Endothelial cell of umbilical vein (primary cell): Measurements from ENCODE around the gene RAB7B. TPM values are rescaled to one million over a fixed set of nuclear protein-coding genes. Genes with fewer than 3 reads are reported as not detected.

ENCODE experiments used
- BruUV-seq: library from RNA; stranded (reverse); fragments of 400-500 nt; replicated peaks from 2 replicates; lab custom pipeline; 2021; lab: Mats Ljungman, UMichigan
- CTCF ChIA-PET: fragments of 300-600, 350-600 bp; sonication (Branson Sonifier 250); formaldehyde crosslinking; loops from one replicate; lab custom pipeline; 2021; ENCODE audit warnings: antibody characterized with exemption, inconsistent platforms; lab: Charles Lee
- POLR2A ChIA-PET: fragments of 300-600, 350-600 bp; sonication (Branson Sonifier 250); formaldehyde crosslinking; loops from one replicate; lab custom pipeline; 2021; ENCODE audit warnings: antibody characterized with exemption, inconsistent platforms; lab: Charles Lee
- DNase-seq: peaks from one replicate; pipeline ENCODE4 v3.0.0-alpha.2; 2011; ENCODE audit warnings: low read depth, low spot score
- FAIRE-seq: peaks from 2 replicates; lab custom pipeline; 2011; peaks lifted over from hg19 to GRCh38; lab: Jason Lieb, UNC
- H2AFZ ChIP-seq: 2 replicates; pipeline ENCODE4 v1.6.0; 2012; ENCODE audit warnings: low read depth, low read length, control low read depth, inconsistent platforms
- H3K27ac ChIP-seq: 2 replicates; pipeline ENCODE4 v1.5.1; 2011; ENCODE audit warnings: low read depth, mild to moderate bottlenecking, control low read depth, low read length, moderate library complexity; ENCODE audit not compliant: insufficient read depth
- H3K27me3 ChIP-seq, 2 experiments: 2 replicates each; pipeline versions ENCODE4 v1.6.0 to v1.6.1; 2011; ENCODE audit warnings: low read length in 2 of 2, mixed read lengths in 1 of 2; ENCODE audit not compliant: control insufficient read depth in 2 of 2, insufficient read depth in 2 of 2
- H3K36me3 ChIP-seq, 2 experiments: 2 replicates in 1 of 2; 3 replicates in 1 of 2; pipeline ENCODE4 v1.5.1; 2011; ENCODE audit warnings: low read length in 2 of 2, mild to moderate bottlenecking in 1 of 2, moderate library complexity in 1 of 2; ENCODE audit not compliant: control insufficient read depth in 2 of 2, insufficient read depth in 2 of 2; ENCODE audit errors: extremely low read depth in 1 of 2
- H3K4me1 ChIP-seq: 3 replicates; pipeline ENCODE4 v1.5.1; 2011; ENCODE audit warnings: mild to moderate bottlenecking, low read length; ENCODE audit not compliant: control insufficient read depth, insufficient read depth; ENCODE audit errors: extremely low read depth
- H3K4me2 ChIP-seq: 2 replicates; pipeline ENCODE4 v1.6.1; 2011; ENCODE audit warnings: low read length, control low read depth, mixed read lengths; ENCODE audit not compliant: insufficient read depth
- H3K4me3 ChIP-seq, 3 experiments: fragments of 200-600 bp in 1 of 3; sonication (generic), shearing (Covaris generic) in 1 of 3; replicated peaks in 1 of 3; 2 replicates each; pipeline ENCODE4 v1.5.1; 2011 to 2016; ENCODE audit warnings: control low read depth in 3 of 3, low read length in 3 of 3, mild to moderate bottlenecking in 2 of 3, inconsistent platforms in 1 of 3, low read depth in 1 of 3, moderate library complexity in 1 of 3; ENCODE audit not compliant: insufficient read depth in 1 of 3
- H3K79me2 ChIP-seq: 2 replicates; pipeline ENCODE4 v1.6.0; 2012; ENCODE audit warnings: low read length, inconsistent platforms; ENCODE audit not compliant: control insufficient read depth, insufficient read depth
- H3K9ac ChIP-seq: replicated peaks from 2 replicates; pipeline ENCODE3; 2011; ENCODE audit warnings: low read length, control low read depth; ENCODE audit not compliant: insufficient read depth; ENCODE audit errors: extremely low read depth
- H3K9me1 ChIP-seq: replicated peaks from 3 replicates; pipeline ENCODE4 v1.6.0; 2011; ENCODE audit warnings: mild to moderate bottlenecking, low read length; ENCODE audit not compliant: control insufficient read depth, insufficient read depth; ENCODE audit errors: extremely low read depth
- H3K9me3 ChIP-seq: replicated peaks from 2 replicates; pipeline ENCODE4 v1.5.1; 2012; ENCODE audit warnings: low read length, inconsistent platforms; ENCODE audit not compliant: control insufficient read depth, insufficient read depth
- H4K20me1 ChIP-seq: replicated peaks from 2 replicates; pipeline ENCODE3; 2011; ENCODE audit warnings: mild to moderate bottlenecking, low read length; ENCODE audit not compliant: control insufficient read depth, insufficient read depth; ENCODE audit errors: extremely low read depth
- CTCF ChIP-seq, 2 donors: IDR thresholded peaks; 1 replicate in 1 of 2; 2 replicates in 1 of 2; pipeline ENCODE4 v1.5.1; 2011; ENCODE audit warnings: low read length in 2 of 2, mild to moderate bottlenecking in 2 of 2, moderate library complexity in 2 of 2, control low read depth in 1 of 2, inconsistent platforms in 1 of 2, low read depth in 1 of 2; ENCODE audit not compliant: insufficient read depth in 1 of 2; ENCODE audit errors: extremely low read depth in 1 of 2
- EZH2 ChIP-seq: IDR thresholded peaks from 2 replicates; pipeline ENCODE4 v1.6.1; 2012; ENCODE audit warnings: borderline replicate concordance, low read depth, mild to moderate bottlenecking, moderate library complexity, low read length, inconsistent platforms; ENCODE audit not compliant: severe bottlenecking
- FOS ChIP-seq: IDR thresholded peaks from 2 replicates; pipeline ENCODE4 v1.6.1; 2011; ENCODE audit warnings: mild to moderate bottlenecking, low read length, moderate library complexity, borderline replicate concordance; ENCODE audit not compliant: insufficient read depth
- GATA2 ChIP-seq: IDR thresholded peaks from 2 replicates; pipeline ENCODE4 v1.7.0; 2011; ENCODE audit warnings: low read depth, mild to moderate bottlenecking, moderate library complexity, mixed read lengths, low read length; ENCODE audit not compliant: insufficient read length, insufficient read depth
- POLR2A ChIP-seq: IDR thresholded peaks from 2 replicates; pipeline ENCODE4 v1.6.1; 2012; ENCODE audit warnings: low read depth, mild to moderate bottlenecking, control low read depth, low read length
- POLR2AphosphoS5 ChIP-seq: IDR thresholded peaks from 2 replicates; pipeline ENCODE4 v1.6.1; 2012; ENCODE audit warnings: low read depth, mild to moderate bottlenecking, control low read depth, low read length, moderate library complexity; ENCODE audit not compliant: insufficient read depth
- dilution Hi-C: fragments of 300-500 bp; cut with MboI; formaldehyde crosslinking; loops from one replicate; pipeline ENCODE4 v1.15.0; 2019; ENCODE audit warnings: low sequenced_read_pairs; ENCODE audit not compliant: extremely low pct_ligation_motif_present
- intact Hi-C: fragments of 100-400 bp; cut with micrococcal nuclease; formaldehyde crosslinking; loops from one replicate; pipeline ENCODE4 v1.10.0; 2022
- polyA plus RNA-seq, 4 experiments: library from polyadenylated mRNA; depleted of rRNA in 3 of 4; stranded (reverse) in 3 of 4; unstranded in 1 of 4; fragments of >200 nt; gene quantifications; 2 replicates each; pipeline versions ENCODE4 v1.2.1 to v1.2.3, GENCODE V29; 2011 to 2012; ENCODE audit warnings: missing spikeins in 1 of 4
- total RNA-seq: library from RNA; stranded (reverse); gene quantifications from 2 replicates; pipeline ENCODE4 v1.2.3, GENCODE V29; 2021

The RAB7B gene
- total and polyA plus RNA-seq, 2 donors (not counting 3 experiments of a cell fraction or from before 2014, with no cell fraction given): 0.15 TPM; not detected in 1

DNA sequence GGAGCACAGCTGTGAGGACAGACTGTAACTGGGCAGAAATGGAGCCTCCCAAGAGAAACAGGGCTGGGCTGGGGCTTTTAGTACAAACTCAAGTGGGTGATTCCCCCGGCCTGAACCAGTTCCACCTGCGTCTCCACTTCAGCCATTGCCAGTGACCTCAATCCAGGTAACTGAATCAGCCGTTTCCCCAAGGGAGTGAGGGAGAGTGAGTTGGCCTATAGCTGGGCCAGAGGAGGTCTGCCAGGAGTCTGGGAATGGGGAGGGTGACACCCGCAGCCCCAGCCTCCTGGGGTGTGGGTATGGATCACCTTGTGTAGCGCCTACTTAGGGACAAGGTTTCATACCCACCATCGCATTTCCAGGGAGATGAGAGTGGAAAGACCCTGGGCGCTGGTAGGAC lies 68.4 kb downstream of the RAB7B start:
- intact Hi-C loops: no loop called here
- H3K9me3 ChIP-seq: no peaks in the 10 kb centered on the region
- CTCF ChIA-PET: interaction anchor here (1.2 to 27.5 kb wide), 3 partner anchors 10 to 47 kb away, joined by 3 to 1606 read pairs (median 10); no protein-coding TSS in a partner anchor
- TF ChIP-seq POLR2AphosphoS5 (no peak), FOS (no peak), GATA2 (no peak), POLR2A (no peak), CTCF (IDR thresholded peaks at IDR 0.05; ENCODE audit: extremely low read depth in 1 of 2, insufficient read depth in 1 of 2, low read depth in 1 of 2, low read length in 2 of 2) (no peak), EZH2 (no peak)
- H3K4me2 ChIP-seq: no peak overlapping the region
- H3K36me3 ChIP-seq: no peaks in the 10 kb centered on the region
- POLR2A ChIA-PET: no interaction called here
- H3K27ac ChIP-seq: peak overlapping the region; percentile 76
- peaks cover 35% of the 10 kb centered on the region for H3K4me1 ChIP-seq
- no peak overlapping the region for H3K4me3 ChIP-seq
- DNase-seq (no peak), FAIRE-seq (no peak)
- dilution Hi-C loops: no loop called here
- H3K79me2 ChIP-seq: no peaks in the 10 kb centered on the region
- H2AFZ ChIP-seq: no peak overlapping the region
- no peaks in the 10 kb centered on the region for H3K27me3 ChIP-seq
- BruUV-seq: no TSS peak
- no peak overlapping the region for H3K9ac ChIP-seq
- no peaks in the 10 kb centered on the region for H3K9me1 ChIP-seq
- H4K20me1 ChIP-seq: no peaks in the 10 kb centered on the region
